Lower leg skin (tissue), 3 donors: ENCODE measurements around the gene OR10P1.

Source experiments
- CTCF ChIP-seq, 3 donors: fragments of 450-650 bp; IDR thresholded peaks; one replicate each; pipeline ENCODE4 v1.5.1; 2016; ENCODE audit warnings: antibody characterized with exemption in 3 of 3, mild to moderate bottlenecking in 3 of 3, moderate library complexity in 2 of 3
- POLR2A ChIP-seq, 2 donors: fragments of 450-650 bp; IDR thresholded peaks; one replicate each; pipeline ENCODE4 v1.6.1; 2016 to 2017; ENCODE audit warnings: antibody characterized with exemption in 2 of 2, mild to moderate bottlenecking in 1 of 2, moderate library complexity in 1 of 2

DNA sequence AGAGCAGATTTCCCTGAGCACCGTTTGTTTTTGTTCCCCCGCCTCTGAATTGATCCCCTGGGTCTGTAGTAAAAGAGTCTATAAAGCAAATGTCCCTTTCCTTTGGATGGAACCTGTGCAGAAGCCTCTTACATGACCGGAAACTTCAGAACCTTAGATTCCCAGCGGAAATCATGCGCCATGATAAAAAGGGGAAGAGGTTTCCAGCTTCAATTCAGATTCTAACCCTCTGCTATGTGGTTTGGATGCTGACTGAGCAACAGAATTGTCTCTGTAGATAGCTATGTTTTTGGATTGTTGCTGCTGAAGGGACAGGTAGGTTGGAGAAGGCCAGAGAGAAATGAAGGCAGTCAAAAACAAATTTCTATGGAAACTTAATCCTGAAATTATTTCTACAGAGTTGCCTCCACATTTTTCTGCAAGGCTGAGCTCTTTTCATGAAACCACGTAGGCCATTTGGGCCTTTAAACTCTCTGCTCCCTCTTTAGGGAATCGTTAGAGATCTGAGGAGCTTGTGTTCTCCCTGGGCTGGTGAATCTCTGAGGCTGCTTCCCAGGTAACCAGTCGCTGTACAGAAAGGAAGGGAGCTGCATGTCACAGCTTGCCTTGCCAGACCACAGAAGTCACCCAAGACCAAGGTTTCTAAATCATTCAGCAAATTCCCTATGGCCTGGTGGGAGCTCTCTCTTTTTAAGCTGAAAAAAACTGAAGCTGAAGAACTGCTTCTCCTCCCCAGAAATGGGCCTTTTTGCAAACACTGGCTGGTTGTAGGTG is 28.7 kb upstream of the OR10P1 start:
- TF ChIP-seq CTCF (IDR thresholded peaks at IDR 0.05) (no peak), POLR2A (IDR thresholded peaks at IDR 0.05) (no peak)
